Keratinocyte (primary cell): ENCODE results near the gene KRT84. TPM values are rescaled to one million over a fixed set of nuclear protein-coding genes. Genes with fewer than 3 reads are reported as not detected.

Experiments used
- DNase-seq: peaks from one replicate; pipeline ENCODE4 v3.0.0-alpha.2; 2011; ENCODE audit warnings: low read depth, missing footprints, low spot score
- FAIRE-seq: peaks from 2 replicates; lab custom pipeline; 2011; peaks lifted over from hg19 to GRCh38; lab: Jason Lieb, UNC
- H2AFZ ChIP-seq: 2 replicates; pipeline ENCODE4 v1.6.0; 2012; ENCODE audit warnings: low read length, control low read depth, inconsistent platforms; ENCODE audit not compliant: control insufficient read depth
- H3K27ac ChIP-seq: 2 replicates; pipeline ENCODE4 v1.5.1; 2011; ENCODE audit warnings: low read length; ENCODE audit not compliant: control insufficient read depth, insufficient read depth
- H3K27me3 ChIP-seq: 3 replicates; pipeline ENCODE4 v1.6.0; 2011; ENCODE audit warnings: low read length; ENCODE audit not compliant: control insufficient read depth, insufficient read depth; ENCODE audit errors: extremely low read depth
- H3K36me3 ChIP-seq, 2 experiments: 2 replicates in 1 of 2; 3 replicates in 1 of 2; pipeline ENCODE4 v1.5.1; 2011; ENCODE audit warnings: low read length in 2 of 2, mild to moderate bottlenecking in 1 of 2; ENCODE audit not compliant: control insufficient read depth in 2 of 2, insufficient read depth in 2 of 2; ENCODE audit errors: extremely low read depth in 1 of 2
- H3K4me1 ChIP-seq: 3 replicates; pipeline ENCODE4 v1.5.1; 2011; ENCODE audit warnings: low read length; ENCODE audit not compliant: control insufficient read depth, insufficient read depth; ENCODE audit errors: extremely low read depth
- H3K4me2 ChIP-seq: 3 replicates; pipeline ENCODE4 v1.6.0; 2011; ENCODE audit warnings: low read depth, low read length; ENCODE audit not compliant: control insufficient read depth, insufficient read depth; ENCODE audit errors: extremely low read depth
- H3K4me3 ChIP-seq, 3 experiments: fragments of 200-600 bp in 1 of 3; sonication (generic) in 1 of 3; 2 replicates in 2 of 3; 3 replicates in 1 of 3; pipeline ENCODE4 v1.5.1; 2011 to 2016; ENCODE audit warnings: low read length in 3 of 3, mild to moderate bottlenecking in 3 of 3, control low read depth in 2 of 3, inconsistent platforms in 1 of 3, low read depth in 1 of 3, mixed read lengths in 1 of 3, mixed run types in 1 of 3, moderate library complexity in 1 of 3; ENCODE audit not compliant: control insufficient read depth in 2 of 3, insufficient read depth in 2 of 3; ENCODE audit errors: extremely low read depth in 1 of 3
- H3K79me2 ChIP-seq: 2 replicates; pipeline ENCODE4 v1.6.0; 2012; ENCODE audit warnings: low read length; ENCODE audit not compliant: control insufficient read depth, insufficient read depth
- H3K9ac ChIP-seq: 3 replicates; pipeline ENCODE4 v1.6.0; 2011; ENCODE audit warnings: low read length; ENCODE audit not compliant: control insufficient read depth, insufficient read depth; ENCODE audit errors: extremely low read depth
- H3K9me1 ChIP-seq: 3 replicates; pipeline ENCODE4 v1.6.0; 2011; ENCODE audit warnings: low read length; ENCODE audit not compliant: control insufficient read depth, insufficient read depth; ENCODE audit errors: extremely low read depth
- H3K9me3 ChIP-seq: 2 replicates; pipeline ENCODE4 v1.5.1; 2012; ENCODE audit warnings: low read depth, low read length; ENCODE audit not compliant: control insufficient read depth
- H4K20me1 ChIP-seq: 3 replicates; pipeline ENCODE4 v1.6.0; 2011; ENCODE audit warnings: low read length; ENCODE audit not compliant: control insufficient read depth, insufficient read depth; ENCODE audit errors: extremely low read depth
- EZH2 ChIP-seq: IDR thresholded peaks from one replicate; pipeline ENCODE4 v1.6.1; 2012; ENCODE audit warnings: inconsistent platforms, mild to moderate bottlenecking, low read length, moderate library complexity
- dilution Hi-C: fragments of 300-500 bp; cut with MboI; formaldehyde crosslinking; loops from one replicate; pipeline ENCODE4 v1.7.0; 2020; ENCODE audit warnings: low sequenced_read_pairs; ENCODE audit not compliant: extremely low pct_ligation_motif_present
- polyA plus RNA-seq, 5 experiments: library from polyadenylated mRNA; depleted of rRNA in 3 of 5; stranded (reverse) in 3 of 5; stranded (forward) in 1 of 5; unstranded in 1 of 5; fragments of >200 nt; gene quantifications; 1 replicate in 1 of 5; 2 replicates in 3 of 5; 3 replicates in 1 of 5; pipeline versions ENCODE4 v1.2.1 to v1.2.3, GENCODE V29; 2011 to 2012; ENCODE audit warnings: missing spikeins in 2 of 5, low read depth in 1 of 5, low replicate concordance in 1 of 5
- TF ChIP-seq, protein P1 (sequence below), 3 experiments: IDR thresholded peaks in 1 of 3; conservative IDR thresholded peaks in 1 of 3; optimal IDR thresholded peaks in 1 of 3; 2 replicates in 2 of 3; 3 replicates in 1 of 3; pipeline versions ENCODE3 to v1.5.1; 2011; ENCODE audit warnings: low read length in 3 of 3, mild to moderate bottlenecking in 3 of 3, moderate library complexity in 2 of 3, control low read depth in 1 of 3, inconsistent platforms in 1 of 3; ENCODE audit not compliant: insufficient read depth in 2 of 3; ENCODE audit errors: extremely low read depth in 1 of 3

Gene KRT84
- polyA plus RNA-seq, 1 donor (not counting 4 experiments of a cell fraction or from before 2014, with no cell fraction given) = 0.10 TPM

DNA sequence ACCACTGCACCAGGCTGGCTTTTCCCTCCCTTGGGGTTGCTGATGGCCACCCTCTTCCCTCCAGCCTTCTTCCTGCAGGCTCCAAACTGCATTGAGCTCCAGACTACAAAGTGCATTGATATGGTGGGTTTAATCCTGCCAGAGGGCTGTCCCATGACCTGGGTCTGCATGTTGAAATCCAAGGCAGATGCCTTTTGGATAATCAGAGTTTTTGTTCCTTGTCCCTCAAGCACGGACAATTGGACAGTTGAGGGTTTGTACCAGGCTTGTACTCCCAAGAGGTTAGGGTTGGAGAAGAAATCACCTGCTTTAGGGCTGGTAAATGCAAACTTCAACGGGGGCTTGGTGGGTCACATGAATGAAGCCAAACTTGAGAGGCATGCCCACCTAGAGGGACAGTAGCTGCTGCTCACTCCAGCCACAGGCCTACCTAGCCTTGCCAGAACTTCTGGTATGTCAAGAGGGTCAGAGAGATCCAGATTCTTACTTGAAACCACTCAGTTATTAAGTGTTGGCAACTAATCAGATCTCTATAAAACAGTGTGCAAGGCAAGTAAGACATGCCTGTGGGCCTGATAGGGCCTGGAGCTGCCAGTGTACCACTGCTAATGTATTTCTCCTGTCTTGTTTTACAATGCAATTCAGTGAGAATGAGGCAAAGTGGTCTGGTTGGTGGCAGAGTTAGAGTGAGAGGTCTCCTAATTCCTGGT lies 42.5 kb downstream of the KRT84 start:
- Histone ChIP-seq H3K9ac (no peak overlapping the region), H3K4me3 (no peak overlapping the region), H3K9me1 (no peaks in the 10 kb centered on the region), H2AFZ (no peak overlapping the region), H3K4me1 (peaks cover 29% of the 10 kb centered on the region), H4K20me1 (no peaks in the 10 kb centered on the region), H3K27me3 (peaks cover 3% of the 10 kb centered on the region), H3K9me3 (no peaks in the 10 kb centered on the region), H3K4me2 (no peak overlapping the region), H3K36me3 (no peaks in the 10 kb centered on the region), H3K27ac (no peak overlapping the region), H3K79me2 (no peaks in the 10 kb centered on the region)
- TF ChIP-seq, protein P1, sequence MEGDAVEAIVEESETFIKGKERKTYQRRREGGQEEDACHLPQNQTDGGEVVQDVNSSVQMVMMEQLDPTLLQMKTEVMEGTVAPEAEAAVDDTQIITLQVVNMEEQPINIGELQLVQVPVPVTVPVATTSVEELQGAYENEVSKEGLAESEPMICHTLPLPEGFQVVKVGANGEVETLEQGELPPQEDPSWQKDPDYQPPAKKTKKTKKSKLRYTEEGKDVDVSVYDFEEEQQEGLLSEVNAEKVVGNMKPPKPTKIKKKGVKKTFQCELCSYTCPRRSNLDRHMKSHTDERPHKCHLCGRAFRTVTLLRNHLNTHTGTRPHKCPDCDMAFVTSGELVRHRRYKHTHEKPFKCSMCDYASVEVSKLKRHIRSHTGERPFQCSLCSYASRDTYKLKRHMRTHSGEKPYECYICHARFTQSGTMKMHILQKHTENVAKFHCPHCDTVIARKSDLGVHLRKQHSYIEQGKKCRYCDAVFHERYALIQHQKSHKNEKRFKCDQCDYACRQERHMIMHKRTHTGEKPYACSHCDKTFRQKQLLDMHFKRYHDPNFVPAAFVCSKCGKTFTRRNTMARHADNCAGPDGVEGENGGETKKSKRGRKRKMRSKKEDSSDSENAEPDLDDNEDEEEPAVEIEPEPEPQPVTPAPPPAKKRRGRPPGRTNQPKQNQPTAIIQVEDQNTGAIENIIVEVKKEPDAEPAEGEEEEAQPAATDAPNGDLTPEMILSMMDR (optimal IDR thresholded peaks at IDR 0.05 in 1 of 3, IDR thresholded peaks at IDR 0.05 in 1 of 3, conservative IDR thresholded peaks at IDR 0.05 in 1 of 3; ENCODE audit: extremely low read depth in 1 of 3, insufficient read depth in 2 of 3, low read length in 3 of 3) = no peak
- no peak for TF ChIP-seq EZH2
- FAIRE-seq = no peak
- dilution Hi-C loops = no loop called here
- no peak for DNase-seq

DNA sequence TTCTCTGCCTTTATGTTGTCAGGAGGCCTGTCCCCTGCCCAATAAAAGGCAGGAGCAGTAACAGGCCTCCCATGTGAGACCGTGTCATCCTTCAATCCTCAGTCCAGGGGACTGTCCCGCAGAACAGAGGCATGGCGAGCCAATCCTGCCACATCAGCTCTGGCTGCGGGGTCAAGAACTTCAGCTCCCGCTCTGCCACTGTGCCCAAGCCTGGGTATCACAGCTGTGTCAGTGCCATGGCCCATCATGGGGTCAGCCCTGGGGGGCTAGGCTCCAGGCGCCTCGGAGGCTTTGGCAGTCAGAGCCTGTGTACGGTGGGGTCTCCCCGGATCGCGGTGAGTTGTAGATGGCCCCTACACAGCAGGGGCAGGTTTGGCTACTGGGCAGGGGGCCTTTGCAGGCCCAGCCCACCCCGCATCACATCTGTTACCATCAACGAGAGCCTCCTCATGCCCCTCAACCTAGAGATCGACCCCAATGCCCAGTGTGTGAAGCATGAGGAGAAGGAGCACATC lies 44.3 kb downstream of the KRT84 start:
- Histone ChIP-seq H3K9me3 (no peaks in the 10 kb centered on the region), H3K79me2 (no peaks in the 10 kb centered on the region), H4K20me1 (no peaks in the 10 kb centered on the region), H2AFZ (no peak overlapping the region), H3K4me3 (no peak overlapping the region), H3K9ac (no peak overlapping the region), H3K27ac (no peak overlapping the region), H3K27me3 (peaks cover 3% of the 10 kb centered on the region), H3K4me1 (peaks cover 21% of the 10 kb centered on the region), H3K4me2 (no peak overlapping the region), H3K9me1 (no peaks in the 10 kb centered on the region), H3K36me3 (no peaks in the 10 kb centered on the region)
- DNase-seq (no peak), FAIRE-seq (no peak)
- dilution Hi-C loops = no loop called here
- TF ChIP-seq, protein P1 (optimal IDR thresholded peaks at IDR 0.05 in 1 of 3, IDR thresholded peaks at IDR 0.05 in 1 of 3, conservative IDR thresholded peaks at IDR 0.05 in 1 of 3; ENCODE audit: extremely low read depth in 1 of 3, insufficient read depth in 2 of 3, low read length in 3 of 3) = no peak
- no peak for TF ChIP-seq EZH2
